Measurements from ENCODE around the gene TTC33.

DNA sequence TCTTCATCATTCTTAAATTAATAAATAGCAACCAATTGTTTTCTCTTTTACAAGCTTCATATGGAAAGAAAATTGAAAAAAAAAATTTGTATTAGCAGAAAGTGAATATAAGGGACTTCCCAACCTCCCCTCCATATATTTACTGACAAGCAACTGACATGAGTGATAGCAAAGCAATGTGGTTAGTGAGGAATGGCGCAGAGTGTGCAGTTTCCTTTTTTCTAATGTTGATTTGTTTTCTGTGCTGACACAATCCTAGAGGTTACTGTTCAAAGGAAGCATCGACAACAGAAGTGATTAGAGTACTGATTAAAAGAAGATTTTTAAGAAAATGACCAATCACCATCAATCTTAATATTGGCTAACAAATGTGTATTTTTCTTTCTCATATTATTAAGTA lies 77.7 kb downstream of the TTC33 start:
- TF ChIP-seq, protein P1, sequence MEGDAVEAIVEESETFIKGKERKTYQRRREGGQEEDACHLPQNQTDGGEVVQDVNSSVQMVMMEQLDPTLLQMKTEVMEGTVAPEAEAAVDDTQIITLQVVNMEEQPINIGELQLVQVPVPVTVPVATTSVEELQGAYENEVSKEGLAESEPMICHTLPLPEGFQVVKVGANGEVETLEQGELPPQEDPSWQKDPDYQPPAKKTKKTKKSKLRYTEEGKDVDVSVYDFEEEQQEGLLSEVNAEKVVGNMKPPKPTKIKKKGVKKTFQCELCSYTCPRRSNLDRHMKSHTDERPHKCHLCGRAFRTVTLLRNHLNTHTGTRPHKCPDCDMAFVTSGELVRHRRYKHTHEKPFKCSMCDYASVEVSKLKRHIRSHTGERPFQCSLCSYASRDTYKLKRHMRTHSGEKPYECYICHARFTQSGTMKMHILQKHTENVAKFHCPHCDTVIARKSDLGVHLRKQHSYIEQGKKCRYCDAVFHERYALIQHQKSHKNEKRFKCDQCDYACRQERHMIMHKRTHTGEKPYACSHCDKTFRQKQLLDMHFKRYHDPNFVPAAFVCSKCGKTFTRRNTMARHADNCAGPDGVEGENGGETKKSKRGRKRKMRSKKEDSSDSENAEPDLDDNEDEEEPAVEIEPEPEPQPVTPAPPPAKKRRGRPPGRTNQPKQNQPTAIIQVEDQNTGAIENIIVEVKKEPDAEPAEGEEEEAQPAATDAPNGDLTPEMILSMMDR (IDR thresholded peaks at IDR 0.05) = no peak
- TF ChIP-seq EZH2 (IDR thresholded peaks at IDR 0.05) (no peak), EZH2phosphoT487 (IDR thresholded peaks at IDR 0.05) (no peak)
